ENCODE results near the gene ACBD6. TPM values are rescaled to one million over a fixed set of nuclear protein-coding genes. Genes with fewer than 3 reads are reported as not detected.

ACBD6 gene
- total and polyA plus RNA-seq, 10 of the 15 experiments (the other 5 are each of a cell fraction or from before 2014, with no cell fraction given), result 15.0 to 67.3 (median 55.0) TPM

- intact Hi-C loops (cut with micrococcal nuclease; ENCODE audit: unreplicated experiment), result no loop called here
- Histone ChIP-seq H3K9ac (ENCODE audit: control insufficient read depth, insufficient read depth, low read length) (no peak overlapping the region), H3K79me2 (ENCODE audit: control insufficient read depth, insufficient read depth, low read length) (no peaks in the 10 kb centered on the region), H3K27me3 (replicated peaks in 1 of 2; ENCODE audit: control insufficient read depth in 2 of 2, insufficient read depth in 2 of 2, low read length in 1 of 2) (no peaks in the 10 kb centered on the region), H3K27ac (ENCODE audit: control insufficient read depth, insufficient read depth) (no peak overlapping the region), H2AFZ (ENCODE audit: control insufficient read depth, low read depth, low read length) (no peak overlapping the region), H3K4me2 (ENCODE audit: control insufficient read depth, insufficient read depth) (no peak overlapping the region), H3K36me3 (ENCODE audit: control insufficient read depth in 2 of 2, insufficient read depth in 2 of 2, low read length in 1 of 2) (no peaks in the 10 kb centered on the region), H4K20me1 (ENCODE audit: control insufficient read depth, insufficient read depth) (no peaks in the 10 kb centered on the region), H3K4me1 (ENCODE audit: control insufficient read depth, insufficient read depth, low read length) (no peaks in the 10 kb centered on the region), H3K4me3 (no peak overlapping the region), H3K9me3 (replicated peaks; ENCODE audit: control insufficient read depth, insufficient read depth, low read length) (no peaks in the 10 kb centered on the region)
- SMC1A ChIA-PET (ENCODE audit: uncharacterized antibody, unreplicated experiment), result interaction anchor here (0.8 to 1.2 kb wide), 2 partner anchors 62 to 84 kb away, joined by 3 read pairs; no protein-coding TSS in a partner anchor
- no peak for ATAC-seq
- DNase-seq (ENCODE audit: low read depth, low spot score), result no peak
- WGBS (ENCODE audit: insufficient coverage, insufficient replicate concordance, low lambda C conversion rate, missing lambda C conversion rate), result 58% methylated on average over 7 of the region's 7 CpGs
- no TSS peak for BruUV-seq (replicated peaks)
- RAD21 ChIA-PET (ENCODE audit: unreplicated experiment), result interaction anchor here (0.9 kb wide), 1 partner anchor 315 kb away, joined by 3 read pairs; no protein-coding TSS in a partner anchor
- in situ Hi-C loops (cut with MboI), result no loop called here
- POLR2A ChIA-PET, result interaction anchor here (0.5 kb wide), 1 partner anchor 424 kb away, joined by 3 read pairs; no protein-coding TSS in a partner anchor
- no peak for FAIRE-seq
- CTCF ChIA-PET, result interaction anchor here (1.2 kb wide), 1 partner anchor 315 kb away, joined by 4 read pairs; no protein-coding TSS in a partner anchor
- TF ChIP-seq IRF4 (IDR thresholded peaks at IDR 0.05; ENCODE audit: low read depth, low read length), result no peak
- TF ChIP-seq, protein P1, sequence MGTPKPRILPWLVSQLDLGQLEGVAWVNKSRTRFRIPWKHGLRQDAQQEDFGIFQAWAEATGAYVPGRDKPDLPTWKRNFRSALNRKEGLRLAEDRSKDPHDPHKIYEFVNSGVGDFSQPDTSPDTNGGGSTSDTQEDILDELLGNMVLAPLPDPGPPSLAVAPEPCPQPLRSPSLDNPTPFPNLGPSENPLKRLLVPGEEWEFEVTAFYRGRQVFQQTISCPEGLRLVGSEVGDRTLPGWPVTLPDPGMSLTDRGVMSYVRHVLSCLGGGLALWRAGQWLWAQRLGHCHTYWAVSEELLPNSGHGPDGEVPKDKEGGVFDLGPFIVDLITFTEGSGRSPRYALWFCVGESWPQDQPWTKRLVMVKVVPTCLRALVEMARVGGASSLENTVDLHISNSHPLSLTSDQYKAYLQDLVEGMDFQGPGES (IDR thresholded peaks at IDR 0.05), result no peak
- TF ChIP-seq BCLAF1 (IDR thresholded peaks at IDR 0.05), result no peak
- TF ChIP-seq SMAD1 (IDR thresholded peaks at IDR 0.05; ENCODE audit: low read depth, partially characterized antibody), result no peak
- no peak for TF ChIP-seq SMC3 (IDR thresholded peaks at IDR 0.05; ENCODE audit: borderline replicate concordance, low read length)
- TF ChIP-seq, protein P2, sequence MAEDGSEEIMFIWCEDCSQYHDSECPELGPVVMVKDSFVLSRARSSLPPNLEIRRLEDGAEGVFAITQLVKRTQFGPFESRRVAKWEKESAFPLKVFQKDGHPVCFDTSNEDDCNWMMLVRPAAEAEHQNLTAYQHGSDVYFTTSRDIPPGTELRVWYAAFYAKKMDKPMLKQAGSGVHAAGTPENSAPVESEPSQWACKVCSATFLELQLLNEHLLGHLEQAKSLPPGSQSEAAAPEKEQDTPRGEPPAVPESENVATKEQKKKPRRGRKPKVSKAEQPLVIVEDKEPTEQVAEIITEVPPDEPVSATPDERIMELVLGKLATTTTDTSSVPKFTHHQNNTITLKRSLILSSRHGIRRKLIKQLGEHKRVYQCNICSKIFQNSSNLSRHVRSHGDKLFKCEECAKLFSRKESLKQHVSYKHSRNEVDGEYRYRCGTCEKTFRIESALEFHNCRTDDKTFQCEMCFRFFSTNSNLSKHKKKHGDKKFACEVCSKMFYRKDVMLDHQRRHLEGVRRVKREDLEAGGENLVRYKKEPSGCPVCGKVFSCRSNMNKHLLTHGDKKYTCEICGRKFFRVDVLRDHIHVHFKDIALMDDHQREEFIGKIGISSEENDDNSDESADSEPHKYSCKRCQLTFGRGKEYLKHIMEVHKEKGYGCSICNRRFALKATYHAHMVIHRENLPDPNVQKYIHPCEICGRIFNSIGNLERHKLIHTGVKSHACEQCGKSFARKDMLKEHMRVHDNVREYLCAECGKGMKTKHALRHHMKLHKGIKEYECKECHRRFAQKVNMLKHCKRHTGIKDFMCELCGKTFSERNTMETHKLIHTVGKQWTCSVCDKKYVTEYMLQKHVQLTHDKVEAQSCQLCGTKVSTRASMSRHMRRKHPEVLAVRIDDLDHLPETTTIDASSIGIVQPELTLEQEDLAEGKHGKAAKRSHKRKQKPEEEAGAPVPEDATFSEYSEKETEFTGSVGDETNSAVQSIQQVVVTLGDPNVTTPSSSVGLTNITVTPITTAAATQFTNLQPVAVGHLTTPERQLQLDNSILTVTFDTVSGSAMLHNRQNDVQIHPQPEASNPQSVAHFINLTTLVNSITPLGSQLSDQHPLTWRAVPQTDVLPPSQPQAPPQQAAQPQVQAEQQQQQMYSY (CRISPR knock-in tag; IDR thresholded peaks at IDR 0.05), result no peak
- TF ChIP-seq WRNIP1 (IDR thresholded peaks at IDR 0.05; ENCODE audit: borderline replicate concordance, low read depth, low read length), result no peak
- TF ChIP-seq ZNF207 (IDR thresholded peaks at IDR 0.05; ENCODE audit: borderline replicate concordance), result no peak
- no peak for TF ChIP-seq NFIC (IDR thresholded peaks at IDR 0.05; ENCODE audit: low read depth, low read length)
- no peak for TF ChIP-seq NRF1 (conservative IDR thresholded peaks at IDR 0.05; ENCODE audit: low read depth, low read length)
- TF ChIP-seq RFX5 (IDR thresholded peaks at IDR 0.05; ENCODE audit: low read depth, low read length), result no peak
- TF ChIP-seq MEF2B (IDR thresholded peaks at IDR 0.05; ENCODE audit: partially characterized antibody, poor library complexity, severe bottlenecking), result no peak
- TF ChIP-seq KLF5 (IDR thresholded peaks at IDR 0.05; ENCODE audit: partially characterized antibody), result no peak
- TF ChIP-seq MXI1 (IDR thresholded peaks at IDR 0.05; ENCODE audit: low read depth, low read length), result no peak
- TF ChIP-seq HSF1 (IDR thresholded peaks at IDR 0.05; ENCODE audit: low read depth, low read length), result no peak
These were observed 46.4 kb upstream of the ACBD6 start for GRCh38 chr1:180548686-180549317.

Measured in GM12878 (cell line).